Testis (tissue), 3 donors: ENCODE results near the gene C7. TPM values are rescaled to one million over a fixed set of nuclear protein-coding genes. Genes with fewer than 3 reads are reported as not detected.
"Not testable (repeated sequence)": the region's sequence is repeated elsewhere in the genome, so short reads cannot be mapped to it uniquely, and the experiment has no call there.

ENCODE experiments used
- DNase-seq: peaks from one replicate; pipeline ENCODE4 v3.0.0-alpha.2; 2019
- H3K27ac ChIP-seq, 2 donors: fragments of 200-600 bp; sonication (generic); one replicate each; pipeline ENCODE4 v1.5.1; 2019
- H3K27me3 ChIP-seq: fragments of 200-600 bp; sonication (generic); one replicate; pipeline ENCODE4 v1.5.1; 2019
- H3K36me3 ChIP-seq: fragments of 200-600 bp; sonication (generic); one replicate; pipeline ENCODE4 v1.5.1; 2017; ENCODE audit warnings: low read depth; ENCODE audit errors: missing control alignments
- H3K4me1 ChIP-seq: fragments of 200-600 bp; sonication (generic); one replicate; pipeline ENCODE4 v1.5.1; 2019
- H3K4me3 ChIP-seq, 2 donors: fragments of 200-600 bp; sonication (generic); one replicate each; pipeline ENCODE4 v1.5.1; 2017 to 2019
- H3K9me3 ChIP-seq: fragments of 200-600 bp; sonication (generic); one replicate; pipeline ENCODE4 v1.5.1; 2017
- POLR2A ChIP-seq: fragments of 450-650 bp; IDR thresholded peaks from one replicate; pipeline ENCODE4 v1.6.1; 2017; ENCODE audit warnings: antibody characterized with exemption, mild to moderate bottlenecking, moderate library complexity
- WGBS, 2 donors: methylation state at CpG; one replicate each; pipeline ENCODE4 v1.1.5; 2018; 5-methylcytosine and 5-hydroxymethylcytosine counted together
- intact Hi-C: fragments of 100-400 bp; cut with DNase I; formaldehyde crosslinking; loops from one replicate; pipeline ENCODE4 v1.15.1; 2023; ENCODE audit warnings: low total_unique reads
- polyA plus RNA-seq: library from polyadenylated mRNA; stranded (reverse); fragments of 350-450 nt; fragmentation: Illumina TruSeq; extraction: RNeasy Lipid Tissue Mini Kit (QIAGEN cat#74804); gene quantifications from one replicate; pipeline ENCODE4 v1.2.3, GENCODE V29; 2014; ENCODE audit warnings: low read depth, low replicate concordance; ENCODE audit not compliant: insufficient read depth
- total RNA-seq, 2 donors: library from RNA; depleted of rRNA; stranded (reverse); fragments of >200 nt; gene quantifications; one replicate each; pipeline ENCODE4 v1.2.3, GENCODE V29; 2016
- TF ChIP-seq, protein P1 (sequence below), 3 experiments: fragments of 450-650 bp in 2 of 3; fragments of 200-600 bp in 1 of 3; sonication (generic) in 1 of 3; IDR thresholded peaks; one replicate each; pipeline ENCODE4 v1.5.1; 2016 to 2019; ENCODE audit warnings: antibody characterized with exemption in 3 of 3, mild to moderate bottlenecking in 2 of 3, moderate library complexity in 1 of 3

The C7 gene
- total and polyA plus RNA-seq, 3 donors from 2014 or later, result 147 to 330 (median 165) TPM

GRCh38 chr5:40871177-40871576 is 38.1 kb upstream of the C7 start:
- intact Hi-C loops, result no loop called here
- Histone ChIP-seq H3K4me3 (no peak overlapping the region), H3K36me3 (no peaks in the 10 kb centered on the region), H3K27ac (no peak overlapping the region), H3K27me3 (no peaks in the 10 kb centered on the region), H3K9me3 (no peaks in the 10 kb centered on the region), H3K4me1 (no peaks in the 10 kb centered on the region)
- TF ChIP-seq, protein P1, sequence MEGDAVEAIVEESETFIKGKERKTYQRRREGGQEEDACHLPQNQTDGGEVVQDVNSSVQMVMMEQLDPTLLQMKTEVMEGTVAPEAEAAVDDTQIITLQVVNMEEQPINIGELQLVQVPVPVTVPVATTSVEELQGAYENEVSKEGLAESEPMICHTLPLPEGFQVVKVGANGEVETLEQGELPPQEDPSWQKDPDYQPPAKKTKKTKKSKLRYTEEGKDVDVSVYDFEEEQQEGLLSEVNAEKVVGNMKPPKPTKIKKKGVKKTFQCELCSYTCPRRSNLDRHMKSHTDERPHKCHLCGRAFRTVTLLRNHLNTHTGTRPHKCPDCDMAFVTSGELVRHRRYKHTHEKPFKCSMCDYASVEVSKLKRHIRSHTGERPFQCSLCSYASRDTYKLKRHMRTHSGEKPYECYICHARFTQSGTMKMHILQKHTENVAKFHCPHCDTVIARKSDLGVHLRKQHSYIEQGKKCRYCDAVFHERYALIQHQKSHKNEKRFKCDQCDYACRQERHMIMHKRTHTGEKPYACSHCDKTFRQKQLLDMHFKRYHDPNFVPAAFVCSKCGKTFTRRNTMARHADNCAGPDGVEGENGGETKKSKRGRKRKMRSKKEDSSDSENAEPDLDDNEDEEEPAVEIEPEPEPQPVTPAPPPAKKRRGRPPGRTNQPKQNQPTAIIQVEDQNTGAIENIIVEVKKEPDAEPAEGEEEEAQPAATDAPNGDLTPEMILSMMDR (IDR thresholded peaks at IDR 0.05), result no peak
- TF ChIP-seq POLR2A, result no peak
- DNase-seq, result no peak
- 74 to 78% methylated on average over 4 of the region's 4 CpGs for WGBS, 2 donors

GRCh38 chr5:40872253-40872652 is 37.0 kb upstream of the C7 start:
- H3K4me1 ChIP-seq, H3K4me3 ChIP-seq, H3K27ac ChIP-seq, H3K27me3 ChIP-seq, DNase-seq, H3K36me3 ChIP-seq, H3K9me3 ChIP-seq, intact Hi-C loops: not testable (repeated sequence)
- 92 to 95% methylated on average over 8 of the region's 8 CpGs for WGBS, 2 donors

DNA sequence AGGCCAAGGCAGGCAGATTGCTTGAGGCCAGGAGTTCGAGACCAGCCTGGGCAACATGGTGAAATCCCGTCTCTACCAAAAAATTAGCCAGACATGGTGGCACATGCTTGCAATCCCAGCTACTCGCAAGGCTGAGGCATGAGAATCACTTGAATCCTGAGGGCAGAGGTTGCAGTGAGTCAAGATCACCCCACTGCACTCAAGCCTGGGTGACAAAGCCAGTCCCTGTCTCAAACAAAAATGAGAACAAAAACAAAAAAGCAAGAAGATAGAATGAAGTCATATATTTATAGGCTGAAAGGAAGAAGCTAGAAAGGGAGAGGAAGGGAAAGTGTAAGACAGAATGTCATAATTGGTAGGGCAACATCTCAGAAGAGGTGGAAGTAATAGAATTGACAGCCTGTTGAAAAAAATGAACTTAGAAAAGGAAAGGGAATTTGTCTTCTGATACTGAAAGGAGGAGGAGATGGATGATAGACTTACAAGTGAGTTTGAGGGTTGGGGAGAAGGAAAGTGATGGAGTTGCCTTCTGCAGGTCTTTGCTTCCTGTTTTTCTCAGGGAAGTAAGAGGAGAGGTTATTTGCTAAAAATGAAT is 35.9 kb upstream of the C7 start:
- no peaks in the 10 kb centered on the region for H3K36me3 ChIP-seq
- no peaks in the 10 kb centered on the region for H3K27me3 ChIP-seq
- DNase-seq, result no peak
- no peaks in the 10 kb centered on the region for H3K4me1 ChIP-seq
- H3K9me3 ChIP-seq, result no peaks in the 10 kb centered on the region
- WGBS, 2 donors, result 80 to 92% methylated on average over 3 of the region's 3 CpGs
- H3K27ac ChIP-seq, result no peak overlapping the region
- intact Hi-C loops, result no loop called here
- TF ChIP-seq, protein P1 (IDR thresholded peaks at IDR 0.05), result no peak
- no peak for TF ChIP-seq POLR2A
- H3K4me3 ChIP-seq, result no peak overlapping the region

GRCh38 chr5:40875958-40876357 is 33.3 kb upstream of the C7 start:
- Histone ChIP-seq H3K9me3 (no peaks in the 10 kb centered on the region), H3K27me3 (no peaks in the 10 kb centered on the region), H3K4me1 (no peaks in the 10 kb centered on the region), H3K27ac (no peak overlapping the region), H3K36me3 (no peaks in the 10 kb centered on the region), H3K4me3 (no peak overlapping the region)
- DNase-seq, result no peak
- intact Hi-C loops, result no loop called here
- no peak for TF ChIP-seq POLR2A
- TF ChIP-seq, protein P1 (IDR thresholded peaks at IDR 0.05), result no peak
- WGBS, 2 donors, result 80 to 81% methylated on average over 3 of the region's 3 CpGs

DNA sequence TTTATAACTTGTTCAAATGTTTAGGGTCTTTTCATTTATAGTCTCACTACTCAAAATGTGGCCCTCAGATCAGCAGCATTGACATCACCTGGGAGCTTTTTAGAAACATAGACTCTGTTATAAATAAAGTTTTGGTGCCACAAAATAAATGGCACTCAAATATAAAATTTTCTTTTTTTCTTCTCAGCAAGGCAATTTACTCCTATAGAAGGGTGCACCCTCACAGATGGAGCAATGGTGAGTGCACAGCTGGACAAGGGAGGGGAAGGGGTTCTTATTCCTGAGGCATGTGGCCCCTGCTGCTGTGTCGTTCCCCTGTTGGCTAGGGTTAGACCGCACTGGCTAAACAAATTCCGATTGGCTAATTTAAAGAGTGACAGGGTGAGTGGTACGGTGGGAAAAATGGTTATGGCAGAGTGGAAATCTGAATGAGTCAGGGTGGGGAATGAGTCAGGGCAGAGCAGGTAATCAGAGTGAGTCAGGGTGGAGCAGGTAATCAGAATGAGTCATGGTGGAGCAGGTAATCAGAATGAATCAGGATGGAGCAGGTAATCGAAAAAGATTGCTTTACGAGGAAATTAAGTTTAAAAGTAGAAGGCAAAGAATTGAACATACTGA is 31.8 kb upstream of the C7 start:
- H3K4me1 ChIP-seq, result no peaks in the 10 kb centered on the region
- TF ChIP-seq POLR2A, result no peak
- TF ChIP-seq, protein P1 (IDR thresholded peaks at IDR 0.05), result no peak
- H3K27ac ChIP-seq, result no peak overlapping the region
- DNase-seq, result no peak
- H3K27me3 ChIP-seq, result no peaks in the 10 kb centered on the region
- no peak overlapping the region for H3K4me3 ChIP-seq
- intact Hi-C loops, result no loop called here
- H3K9me3 ChIP-seq, result no peaks in the 10 kb centered on the region
- H3K36me3 ChIP-seq, result no peaks in the 10 kb centered on the region
- WGBS, 2 donors, result 89 to 90% methylated on average over 6 of the region's 6 CpGs
